ENCODE data around the gene CLASRP. TPM values are rescaled to one million over a fixed set of nuclear protein-coding genes. Genes with fewer than 3 reads are reported as not detected.

The CLASRP gene
- total and polyA plus RNA-seq, 9 of the 15 experiments (the other 6 are each of a cell fraction or from before 2014, with no cell fraction given) = 0.94 to 86.3 (median 44.0) TPM

DNA sequence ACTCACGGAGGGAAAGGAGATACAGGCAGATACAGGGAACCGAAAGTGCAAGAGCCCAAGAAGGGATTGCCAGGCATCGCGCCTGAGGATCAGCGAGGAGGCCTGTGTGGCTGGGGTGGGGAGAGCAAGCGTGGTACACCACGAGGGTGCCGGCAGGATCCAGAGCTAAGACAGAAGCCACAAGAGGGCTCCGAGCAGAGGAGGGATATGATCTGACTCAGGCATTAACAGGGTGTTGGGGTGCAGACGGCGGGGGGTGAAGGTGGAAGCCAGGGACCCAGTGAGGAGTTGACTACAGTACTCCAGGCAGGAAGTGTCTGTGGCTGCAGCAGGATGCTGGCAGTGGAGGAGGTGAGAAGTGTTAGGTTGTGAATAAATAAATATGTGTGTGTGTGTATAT lies 48.7 kb downstream of the CLASRP start:
- no peak for ATAC-seq
- Histone ChIP-seq H3K4me2 (ENCODE audit: insufficient read depth, low read length) (no peak overlapping the region), H3K9me1 (ENCODE audit: control insufficient read depth, insufficient read depth, low read length) (no peaks in the 10 kb centered on the region), H2AFZ (ENCODE audit: low read depth, low read length) (no peak overlapping the region), H3K4me1 (replicated peaks in 1 of 2; ENCODE audit: control insufficient read depth in 2 of 2, insufficient read depth in 2 of 2, low read length in 2 of 2) (peaks cover 0 to 20% of the 10 kb centered on the region in 2 experiments; a peak in 2 of 5 replicates), H3K27me3 (ENCODE audit: control insufficient read depth in 2 of 2, insufficient read depth in 2 of 2, low read length in 2 of 2) (no peaks in the 10 kb centered on the region), H3K36me3 (ENCODE audit: control insufficient read depth, insufficient read depth, low read length) (peaks cover 70% of the 10 kb centered on the region), H3K27ac (ENCODE audit: extremely low read depth, low read depth, low read length) (no peak overlapping the region), H3K9me3 (replicated peaks; ENCODE audit: control insufficient read depth, insufficient read depth, low read depth, low read length) (no peaks in the 10 kb centered on the region), H4K20me1 (replicated peaks; ENCODE audit: control insufficient read depth, insufficient read depth, low read length) (no peaks in the 10 kb centered on the region; the same call in 1 of the 2 replicates), H3K4me3 (no peak overlapping the region), H3K9ac (ENCODE audit: insufficient read depth in 1 of 2, low read depth in 2 of 2, low read length in 2 of 2) (peak overlapping the region in 1 of 2 experiments; percentile 74; a peak in 2 of 4 replicates), H3K79me2 (ENCODE audit: control insufficient read depth, insufficient read depth, low read length) (peaks cover 31% of the 10 kb centered on the region)
- intact Hi-C loops (cut with micrococcal nuclease) (no loop called here), in situ Hi-C loops (cut with MboI) (no loop called here)
- DNase-seq (ENCODE audit: extremely low read depth in 1 of 4, low spot score in 3 of 4) = no peak
- no TSS peak for BruUV-seq (replicated peaks)
- WGBS (ENCODE audit: insufficient coverage, low coverage, missing lambda C conversion rate) = 83% methylated on average over 11 of the region's 11 CpGs
- POLR2A ChIA-PET = interaction anchor here (0.7 to 1.8 kb wide), 2 partner anchors 11 to 16 kb away, joined by 4 to 5 read pairs; no protein-coding TSS in a partner anchor
- CTCF ChIA-PET (ENCODE audit: low intra/inter-chr PET ratio) = no interaction called here
- TF ChIP-seq, protein P1, sequence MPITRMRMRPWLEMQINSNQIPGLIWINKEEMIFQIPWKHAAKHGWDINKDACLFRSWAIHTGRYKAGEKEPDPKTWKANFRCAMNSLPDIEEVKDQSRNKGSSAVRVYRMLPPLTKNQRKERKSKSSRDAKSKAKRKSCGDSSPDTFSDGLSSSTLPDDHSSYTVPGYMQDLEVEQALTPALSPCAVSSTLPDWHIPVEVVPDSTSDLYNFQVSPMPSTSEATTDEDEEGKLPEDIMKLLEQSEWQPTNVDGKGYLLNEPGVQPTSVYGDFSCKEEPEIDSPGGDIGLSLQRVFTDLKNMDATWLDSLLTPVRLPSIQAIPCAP (CRISPR knock-in tag; IDR thresholded peaks at IDR 0.05; ENCODE audit: borderline replicate concordance) = no peak
- TF ChIP-seq ZNF143 (CRISPR knock-in tag; IDR thresholded peaks at IDR 0.05) (no peak), PURB (CRISPR knock-in tag; IDR thresholded peaks at IDR 0.05; ENCODE audit: low read depth) (no peak), DIDO1 (tag; IDR thresholded peaks at IDR 0.05; ENCODE audit: low read depth) (no peak), POLR2G (IDR thresholded peaks at IDR 0.05; ENCODE audit: low read depth, low read length) (0 out of 2 replicates have a peak, but pooled peaks have one; percentile 32)
- TF ChIP-seq, protein P2, sequence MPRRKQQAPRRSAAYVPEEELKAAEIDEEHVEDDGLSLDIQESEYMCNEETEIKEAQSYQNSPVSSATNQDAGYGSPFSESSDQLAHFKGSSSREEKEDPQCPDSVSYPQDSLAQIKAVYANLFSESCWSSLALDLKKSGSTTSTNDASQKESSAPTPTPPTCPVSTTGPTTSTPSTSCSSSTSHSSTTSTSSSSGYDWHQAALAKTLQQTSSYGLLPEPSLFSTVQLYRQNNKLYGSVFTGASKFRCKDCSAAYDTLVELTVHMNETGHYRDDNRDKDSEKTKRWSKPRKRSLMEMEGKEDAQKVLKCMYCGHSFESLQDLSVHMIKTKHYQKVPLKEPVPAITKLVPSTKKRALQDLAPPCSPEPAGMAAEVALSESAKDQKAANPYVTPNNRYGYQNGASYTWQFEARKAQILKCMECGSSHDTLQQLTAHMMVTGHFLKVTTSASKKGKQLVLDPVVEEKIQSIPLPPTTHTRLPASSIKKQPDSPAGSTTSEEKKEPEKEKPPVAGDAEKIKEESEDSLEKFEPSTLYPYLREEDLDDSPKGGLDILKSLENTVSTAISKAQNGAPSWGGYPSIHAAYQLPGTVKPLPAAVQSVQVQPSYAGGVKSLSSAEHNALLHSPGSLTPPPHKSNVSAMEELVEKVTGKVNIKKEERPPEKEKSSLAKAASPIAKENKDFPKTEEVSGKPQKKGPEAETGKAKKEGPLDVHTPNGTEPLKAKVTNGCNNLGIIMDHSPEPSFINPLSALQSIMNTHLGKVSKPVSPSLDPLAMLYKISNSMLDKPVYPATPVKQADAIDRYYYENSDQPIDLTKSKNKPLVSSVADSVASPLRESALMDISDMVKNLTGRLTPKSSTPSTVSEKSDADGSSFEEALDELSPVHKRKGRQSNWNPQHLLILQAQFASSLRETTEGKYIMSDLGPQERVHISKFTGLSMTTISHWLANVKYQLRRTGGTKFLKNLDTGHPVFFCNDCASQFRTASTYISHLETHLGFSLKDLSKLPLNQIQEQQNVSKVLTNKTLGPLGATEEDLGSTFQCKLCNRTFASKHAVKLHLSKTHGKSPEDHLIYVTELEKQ (CRISPR knock-in tag; IDR thresholded peaks at IDR 0.05) = no peak
- FAIRE-seq = no peak
